ENCODE measurements around the gene PRICKLE4.

The PRICKLE4 gene

GRCh38 chr6:41771058-41771983 lies 9.3 kb upstream of the PRICKLE4 start:
- DNase-seq (ENCODE audit: low spot score), result no peak

GRCh38 chr6:41774841-41775240 lies 5.7 kb upstream of the PRICKLE4 start:
- no peak for DNase-seq (ENCODE audit: low spot score)

GRCh38 chr6:41775293-41775882 lies 5.2 kb upstream of the PRICKLE4 start:
- DNase-seq (ENCODE audit: low spot score), result no peak

- no peak for DNase-seq (ENCODE audit: low spot score)
Measured at GRCh38 chr6:41777551-41778285, 2.9 kb upstream of the PRICKLE4 start.

- DNase-seq (ENCODE audit: low spot score), result no peak
Measured at GRCh38 chr6:41778895-41779294, 1.7 kb upstream of the PRICKLE4 start.

- DNase-seq (ENCODE audit: low spot score), result no peak
Measured at GRCh38 chr6:41779336-41779735, 1.2 kb upstream of the PRICKLE4 start.

- peak; percentile 99 for DNase-seq (ENCODE audit: low spot score)
Measured at GRCh38 chr6:41779788-41780550, 613 bp upstream of the PRICKLE4 start, which contains the start of gene FRS3. Gene FRS3, minus strand, starts transcription at chr6:41779900. Its CDS starts 2,913 bp downstream, at chr6:41776987.

- DNase-seq (ENCODE audit: low spot score), result no peak
Measured at GRCh38 chr6:41781366-41781730, 766 bp downstream of the PRICKLE4 start.

GRCh38 chr6:41783106-41783780 lies 2.7 kb downstream of the PRICKLE4 start:
- DNase-seq (ENCODE audit: low spot score), result no peak

- DNase-seq (ENCODE audit: low spot score), result no peak
Measured at GRCh38 chr6:41784581-41785171, 4.1 kb downstream of the PRICKLE4 start.

- no peak for DNase-seq (ENCODE audit: low spot score)
Measured at GRCh38 chr6:41785254-41785653, 4.7 kb downstream of the PRICKLE4 start.

GRCh38 chr6:41785689-41786450 lies 5.3 kb downstream of the PRICKLE4 start:
- peak; percentile 39 for DNase-seq (ENCODE audit: low spot score)

- DNase-seq (ENCODE audit: low spot score), result peak; percentile 95
Measured at GRCh38 chr6:41786451-41787218, 6.1 kb downstream of the PRICKLE4 start.

GRCh38 chr6:41787219-41787917 lies 6.8 kb downstream of the PRICKLE4 start, which contains the start of gene TOMM6:
Gene TOMM6, plus strand, starts transcription at chr6:41787694. Its CDS starts 4 bp downstream, at chr6:41787698.
- DNase-seq (ENCODE audit: low spot score), result peak; percentile 95

GRCh38 chr6:41789390-41789724 lies 8.8 kb downstream of the PRICKLE4 start:
- no peak for DNase-seq (ENCODE audit: low spot score)

- no peak for DNase-seq (ENCODE audit: low spot score)
Measured at GRCh38 chr6:41790045-41790444, 9.5 kb downstream of the PRICKLE4 start.

GRCh38 chr6:41791305-41791704 lies 10.7 kb downstream of the PRICKLE4 start:
- DNase-seq (ENCODE audit: low spot score), result no peak

GRCh38 chr6:41791984-41792383 lies 11.4 kb downstream of the PRICKLE4 start:
- no peak for DNase-seq (ENCODE audit: low spot score)

- DNase-seq (ENCODE audit: low spot score), result no peak
Measured at GRCh38 chr6:41796474-41796873, 15.9 kb downstream of the PRICKLE4 start.
